Osteocyte (in vitro differentiated cells): ENCODE measurements around the gene KRT83. TPM values are rescaled to one million over a fixed set of nuclear protein-coding genes. Genes with fewer than 3 reads are reported as not detected.
A peak's percentile ranks its signal among the peaks of the same experiment; 100 is the strongest.

Source experiments
- DNase-seq: peaks from one replicate; pipeline ENCODE4 v3.0.0; 2021; ENCODE audit warnings: mixed read lengths; ENCODE audit not compliant: unreplicated experiment; ENCODE audit errors: extremely low spot score
- H3K27ac Mint-ChIP-seq: one replicate; pipeline ENCODE4 v1.8.0; 2021; ENCODE audit warnings: mild to moderate bottlenecking, mixed read lengths; ENCODE audit not compliant: unreplicated experiment
- H3K27me3 Mint-ChIP-seq: one replicate; pipeline ENCODE4 v1.8.0; 2021; ENCODE audit warnings: mixed read lengths; ENCODE audit not compliant: unreplicated experiment
- H3K36me3 Mint-ChIP-seq: one replicate; pipeline ENCODE4 v1.8.0; 2021; ENCODE audit warnings: mixed read lengths; ENCODE audit not compliant: unreplicated experiment
- H3K4me1 Mint-ChIP-seq: one replicate; pipeline ENCODE4 v1.8.0; 2021; ENCODE audit warnings: mixed read lengths; ENCODE audit not compliant: unreplicated experiment
- H3K4me3 Mint-ChIP-seq: one replicate; pipeline ENCODE4 v1.8.0; 2021; ENCODE audit warnings: mild to moderate bottlenecking, moderate library complexity, mixed read lengths; ENCODE audit not compliant: unreplicated experiment
- H3K9me3 Mint-ChIP-seq: one replicate; pipeline ENCODE4 v1.8.0; 2021; ENCODE audit warnings: mixed read lengths; ENCODE audit not compliant: unreplicated experiment
- total RNA-seq: library from RNA; stranded (reverse); gene quantifications from 2 replicates; pipeline ENCODE4 v1.2.1, GENCODE V29; 2021
- TF ChIP-seq, protein P1 (sequence below): fragments of 200-600 bp; sonication (generic); IDR thresholded peaks from 2 replicates; pipeline ENCODE4 v1.5.0; 2021; ENCODE audit warnings: antibody characterized with exemption, mild to moderate bottlenecking, moderate library complexity

The KRT83 gene
- total RNA-seq, 1 donor from 2014 or later: not detected

- Mint-ChIP-seq H3K9me3 (no peaks in the 10 kb centered on the region), H3K4me3 (no peak overlapping the region), H3K36me3 (no peaks in the 10 kb centered on the region), H3K27me3 (no peaks in the 10 kb centered on the region), H3K27ac (peak overlapping the region; percentile 97), H3K4me1 (peaks cover 52% of the 10 kb centered on the region)
- TF ChIP-seq, protein P1, sequence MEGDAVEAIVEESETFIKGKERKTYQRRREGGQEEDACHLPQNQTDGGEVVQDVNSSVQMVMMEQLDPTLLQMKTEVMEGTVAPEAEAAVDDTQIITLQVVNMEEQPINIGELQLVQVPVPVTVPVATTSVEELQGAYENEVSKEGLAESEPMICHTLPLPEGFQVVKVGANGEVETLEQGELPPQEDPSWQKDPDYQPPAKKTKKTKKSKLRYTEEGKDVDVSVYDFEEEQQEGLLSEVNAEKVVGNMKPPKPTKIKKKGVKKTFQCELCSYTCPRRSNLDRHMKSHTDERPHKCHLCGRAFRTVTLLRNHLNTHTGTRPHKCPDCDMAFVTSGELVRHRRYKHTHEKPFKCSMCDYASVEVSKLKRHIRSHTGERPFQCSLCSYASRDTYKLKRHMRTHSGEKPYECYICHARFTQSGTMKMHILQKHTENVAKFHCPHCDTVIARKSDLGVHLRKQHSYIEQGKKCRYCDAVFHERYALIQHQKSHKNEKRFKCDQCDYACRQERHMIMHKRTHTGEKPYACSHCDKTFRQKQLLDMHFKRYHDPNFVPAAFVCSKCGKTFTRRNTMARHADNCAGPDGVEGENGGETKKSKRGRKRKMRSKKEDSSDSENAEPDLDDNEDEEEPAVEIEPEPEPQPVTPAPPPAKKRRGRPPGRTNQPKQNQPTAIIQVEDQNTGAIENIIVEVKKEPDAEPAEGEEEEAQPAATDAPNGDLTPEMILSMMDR: no peak
- peak; percentile 92 for DNase-seq
Observed at GRCh38 chr12:52280796-52281560, 40.2 kb downstream of the KRT83 start.

- Mint-ChIP-seq H3K27me3 (no peaks in the 10 kb centered on the region), H3K4me1 (peaks cover 52% of the 10 kb centered on the region), H3K36me3 (no peaks in the 10 kb centered on the region), H3K27ac (peak overlapping the region; percentile 97), H3K4me3 (no peak overlapping the region), H3K9me3 (no peaks in the 10 kb centered on the region)
- DNase-seq: peak; percentile 83
- TF ChIP-seq, protein P1: no peak
Observed at GRCh38 chr12:52280319-52280795, 40.8 kb downstream of the KRT83 start.

GRCh38 chr12:52279422-52280318, 41.5 kb downstream of the KRT83 start:
- TF ChIP-seq, protein P1: no peak
- no peaks in the 10 kb centered on the region for H3K9me3 Mint-ChIP-seq
- H3K4me3 Mint-ChIP-seq: no peak overlapping the region
- peaks cover 52% of the 10 kb centered on the region for H3K4me1 Mint-ChIP-seq
- H3K27me3 Mint-ChIP-seq: peaks cover 3% of the 10 kb centered on the region
- DNase-seq: peak; percentile 53
- H3K27ac Mint-ChIP-seq: peak overlapping the region; percentile 97
- H3K36me3 Mint-ChIP-seq: no peaks in the 10 kb centered on the region

- Mint-ChIP-seq H3K9me3 (no peaks in the 10 kb centered on the region), H3K27ac (peak overlapping the region; percentile 97), H3K27me3 (peaks cover 5% of the 10 kb centered on the region), H3K36me3 (no peaks in the 10 kb centered on the region), H3K4me3 (peak overlapping the region; percentile 44), H3K4me1 (peaks cover 52% of the 10 kb centered on the region)
- peak; percentile 94 for DNase-seq
- TF ChIP-seq, protein P1: peak; percentile 99
Observed at GRCh38 chr12:52278575-52279421, 42.4 kb downstream of the KRT83 start.
